Hepatocyte (in vitro differentiated cells): ENCODE measurements around the gene CAPZB.

Experiments
- EZH2 ChIP-seq: fragments of 200-600 bp; sonication (generic); IDR thresholded peaks from 2 replicates; pipeline ENCODE4 v1.6.1; 2016; ENCODE audit warnings: antibody characterized with exemption, mild to moderate bottlenecking, borderline replicate concordance
- TF ChIP-seq, protein P1 (sequence below): fragments of 200-600 bp; sonication (generic); IDR thresholded peaks from 2 replicates; pipeline ENCODE4 v1.5.1; 2016; ENCODE audit warnings: antibody characterized with exemption, mild to moderate bottlenecking; ENCODE audit not compliant: poor library complexity

DNA sequence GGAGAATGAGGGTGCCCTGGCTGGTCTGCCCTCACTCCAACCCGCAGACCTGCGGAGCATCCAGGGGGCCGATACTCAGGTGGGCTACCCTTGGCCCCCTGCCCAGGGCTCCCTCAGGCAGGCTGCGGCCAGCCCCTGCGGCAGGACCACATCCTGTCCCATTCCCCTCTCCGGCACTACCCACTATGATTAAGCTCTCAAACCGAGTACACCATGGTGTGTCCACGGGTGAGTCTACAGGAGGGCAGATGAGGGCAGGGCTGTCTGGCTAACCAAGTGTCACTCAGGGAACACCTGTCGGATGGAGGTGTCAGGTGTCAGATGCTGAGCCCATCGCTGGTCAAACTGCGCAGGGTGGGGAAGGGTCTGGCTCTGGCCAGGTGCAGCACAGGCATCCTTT lies 126.0 kb downstream of the CAPZB start:
- TF ChIP-seq, protein P1, sequence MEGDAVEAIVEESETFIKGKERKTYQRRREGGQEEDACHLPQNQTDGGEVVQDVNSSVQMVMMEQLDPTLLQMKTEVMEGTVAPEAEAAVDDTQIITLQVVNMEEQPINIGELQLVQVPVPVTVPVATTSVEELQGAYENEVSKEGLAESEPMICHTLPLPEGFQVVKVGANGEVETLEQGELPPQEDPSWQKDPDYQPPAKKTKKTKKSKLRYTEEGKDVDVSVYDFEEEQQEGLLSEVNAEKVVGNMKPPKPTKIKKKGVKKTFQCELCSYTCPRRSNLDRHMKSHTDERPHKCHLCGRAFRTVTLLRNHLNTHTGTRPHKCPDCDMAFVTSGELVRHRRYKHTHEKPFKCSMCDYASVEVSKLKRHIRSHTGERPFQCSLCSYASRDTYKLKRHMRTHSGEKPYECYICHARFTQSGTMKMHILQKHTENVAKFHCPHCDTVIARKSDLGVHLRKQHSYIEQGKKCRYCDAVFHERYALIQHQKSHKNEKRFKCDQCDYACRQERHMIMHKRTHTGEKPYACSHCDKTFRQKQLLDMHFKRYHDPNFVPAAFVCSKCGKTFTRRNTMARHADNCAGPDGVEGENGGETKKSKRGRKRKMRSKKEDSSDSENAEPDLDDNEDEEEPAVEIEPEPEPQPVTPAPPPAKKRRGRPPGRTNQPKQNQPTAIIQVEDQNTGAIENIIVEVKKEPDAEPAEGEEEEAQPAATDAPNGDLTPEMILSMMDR = no peak
- no peak for TF ChIP-seq EZH2
